Endothelial cell (in vitro differentiated cells): ENCODE measurements around the gene TINAG. TPM values are rescaled to one million over a fixed set of nuclear protein-coding genes. Genes with fewer than 3 reads are reported as not detected.

ENCODE experiments used
- DNase-seq: peaks from one replicate; pipeline ENCODE4 v3.0.0; 2021; ENCODE audit warnings: low spot score
- H3K27ac Mint-ChIP-seq: one replicate; pipeline ENCODE4 v1.8.0; 2021; ENCODE audit warnings: mixed read lengths, inconsistent platforms; ENCODE audit not compliant: unreplicated experiment
- H3K27me3 Mint-ChIP-seq: one replicate; pipeline ENCODE4 v1.8.0; 2021; ENCODE audit warnings: mild to moderate bottlenecking, moderate library complexity, mixed read lengths, inconsistent platforms; ENCODE audit not compliant: unreplicated experiment
- H3K36me3 Mint-ChIP-seq: one replicate; pipeline ENCODE4 v1.8.0; 2021; ENCODE audit warnings: mild to moderate bottlenecking, low read depth, mixed read lengths, inconsistent platforms; ENCODE audit not compliant: unreplicated experiment
- H3K4me1 Mint-ChIP-seq: one replicate; pipeline ENCODE4 v1.8.0; 2021; ENCODE audit warnings: mild to moderate bottlenecking, mixed read lengths, inconsistent platforms; ENCODE audit not compliant: unreplicated experiment
- H3K4me3 Mint-ChIP-seq: one replicate; pipeline ENCODE4 v1.8.0; 2021; ENCODE audit warnings: mild to moderate bottlenecking, mixed read lengths, inconsistent platforms; ENCODE audit not compliant: unreplicated experiment
- H3K9me3 Mint-ChIP-seq: one replicate; pipeline ENCODE4 v1.8.0; 2021; ENCODE audit warnings: mixed read lengths, inconsistent platforms; ENCODE audit not compliant: unreplicated experiment
- total RNA-seq: library from RNA; stranded (reverse); fragmentation: NEBNext Ultra II Directional; extraction: Animal tissue kit (Norgen Biotek cat#: 25700); gene quantifications from one replicate; pipeline ENCODE4 v1.2.1, GENCODE V29; 2021; ENCODE audit not compliant: unreplicated experiment
- TF ChIP-seq, protein P1 (sequence below): fragments of 200-600 bp; sonication (generic); IDR thresholded peaks from one replicate; pipeline ENCODE4 v1.5.0; 2021; ENCODE audit warnings: antibody characterized with exemption; ENCODE audit not compliant: unreplicated experiment

TINAG gene
- total RNA-seq, 1 donor from 2014 or later, result not detected

DNA sequence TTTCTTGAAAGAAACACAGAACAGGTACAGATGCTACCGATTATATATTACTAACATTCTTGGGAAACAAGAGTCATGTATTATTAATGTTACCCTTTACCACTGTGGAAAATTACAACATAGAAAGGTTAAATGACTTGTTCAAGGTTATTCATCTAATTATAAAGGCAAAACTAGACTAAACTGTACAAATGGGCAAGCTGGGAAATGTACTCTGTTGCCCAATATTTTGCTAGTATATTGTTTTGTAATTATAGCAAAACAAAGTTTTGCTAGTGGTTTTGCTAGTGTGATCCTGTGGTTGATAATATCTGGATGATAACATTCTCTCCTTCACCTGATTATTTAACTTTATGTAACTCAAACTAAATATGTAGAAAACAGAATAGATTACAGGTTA is 96.5 kb downstream of the TINAG start:
- no peak overlapping the region for H3K27ac Mint-ChIP-seq
- DNase-seq, result no peak
- no peaks in the 10 kb centered on the region for H3K36me3 Mint-ChIP-seq
- no peak overlapping the region for H3K4me3 Mint-ChIP-seq
- H3K9me3 Mint-ChIP-seq, result no peaks in the 10 kb centered on the region
- TF ChIP-seq, protein P1, sequence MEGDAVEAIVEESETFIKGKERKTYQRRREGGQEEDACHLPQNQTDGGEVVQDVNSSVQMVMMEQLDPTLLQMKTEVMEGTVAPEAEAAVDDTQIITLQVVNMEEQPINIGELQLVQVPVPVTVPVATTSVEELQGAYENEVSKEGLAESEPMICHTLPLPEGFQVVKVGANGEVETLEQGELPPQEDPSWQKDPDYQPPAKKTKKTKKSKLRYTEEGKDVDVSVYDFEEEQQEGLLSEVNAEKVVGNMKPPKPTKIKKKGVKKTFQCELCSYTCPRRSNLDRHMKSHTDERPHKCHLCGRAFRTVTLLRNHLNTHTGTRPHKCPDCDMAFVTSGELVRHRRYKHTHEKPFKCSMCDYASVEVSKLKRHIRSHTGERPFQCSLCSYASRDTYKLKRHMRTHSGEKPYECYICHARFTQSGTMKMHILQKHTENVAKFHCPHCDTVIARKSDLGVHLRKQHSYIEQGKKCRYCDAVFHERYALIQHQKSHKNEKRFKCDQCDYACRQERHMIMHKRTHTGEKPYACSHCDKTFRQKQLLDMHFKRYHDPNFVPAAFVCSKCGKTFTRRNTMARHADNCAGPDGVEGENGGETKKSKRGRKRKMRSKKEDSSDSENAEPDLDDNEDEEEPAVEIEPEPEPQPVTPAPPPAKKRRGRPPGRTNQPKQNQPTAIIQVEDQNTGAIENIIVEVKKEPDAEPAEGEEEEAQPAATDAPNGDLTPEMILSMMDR, result no peak
- H3K4me1 Mint-ChIP-seq, result no peaks in the 10 kb centered on the region
- H3K27me3 Mint-ChIP-seq, result peaks cover 2% of the 10 kb centered on the region

- Mint-ChIP-seq H3K27ac (no peak overlapping the region), H3K27me3 (peaks cover 2% of the 10 kb centered on the region), H3K4me1 (no peaks in the 10 kb centered on the region), H3K36me3 (no peaks in the 10 kb centered on the region), H3K9me3 (no peaks in the 10 kb centered on the region), H3K4me3 (no peak overlapping the region)
- no peak for DNase-seq
- TF ChIP-seq, protein P1, result no peak
Measured at GRCh38 chr6:54411767-54412166, 103.5 kb downstream of the TINAG start.

DNA sequence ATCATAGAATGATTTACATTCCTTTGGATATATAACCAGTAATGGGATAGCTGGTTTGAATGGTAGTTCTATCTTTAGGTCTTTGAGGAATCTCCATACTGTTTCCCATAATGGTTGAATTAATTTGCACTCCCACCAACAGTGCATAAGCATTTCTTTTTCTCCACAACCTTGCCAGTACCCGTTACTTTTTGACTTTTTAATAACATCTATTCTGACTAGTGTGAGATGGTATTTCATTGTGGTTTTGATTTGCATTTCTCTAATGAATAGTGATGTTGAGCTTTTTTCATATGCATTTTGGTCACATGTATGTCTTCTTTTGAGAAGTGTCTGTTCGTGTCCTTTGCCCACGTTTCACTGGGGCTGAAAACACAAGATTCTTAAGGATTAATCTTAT is 107.3 kb downstream of the TINAG start:
- no peak overlapping the region for H3K27ac Mint-ChIP-seq
- no peak overlapping the region for H3K4me3 Mint-ChIP-seq
- no peaks in the 10 kb centered on the region for H3K36me3 Mint-ChIP-seq
- no peak for DNase-seq
- TF ChIP-seq, protein P1, result no peak
- no peaks in the 10 kb centered on the region for H3K9me3 Mint-ChIP-seq
- H3K27me3 Mint-ChIP-seq, result peaks cover 2% of the 10 kb centered on the region
- H3K4me1 Mint-ChIP-seq, result no peaks in the 10 kb centered on the region

DNA sequence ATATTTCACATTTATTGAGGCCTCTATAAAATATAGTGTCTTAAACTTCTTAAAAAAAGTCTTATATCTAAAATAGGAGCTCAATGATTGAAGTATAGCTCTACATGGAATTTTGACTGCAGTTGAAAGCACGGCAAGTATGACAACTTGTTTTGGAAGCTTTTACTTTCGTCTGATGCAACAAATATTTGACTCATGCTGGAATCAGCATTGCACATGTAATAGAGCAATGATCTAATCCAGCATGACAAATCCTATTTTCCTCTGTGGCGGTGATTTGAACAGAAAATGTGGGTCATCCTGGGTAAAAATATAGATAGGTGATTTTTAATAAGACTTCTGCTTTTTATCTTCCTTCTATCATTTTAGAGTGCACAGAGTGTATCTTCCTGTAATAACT is 111.6 kb downstream of the TINAG start:
- TF ChIP-seq, protein P1, result no peak
- Mint-ChIP-seq H3K27ac (no peak overlapping the region), H3K4me1 (no peaks in the 10 kb centered on the region), H3K36me3 (no peaks in the 10 kb centered on the region), H3K4me3 (no peak overlapping the region), H3K27me3 (peaks cover 2% of the 10 kb centered on the region), H3K9me3 (no peaks in the 10 kb centered on the region)
- no peak for DNase-seq

- H3K4me3 Mint-ChIP-seq, result no peak overlapping the region
- H3K4me1 Mint-ChIP-seq, result no peaks in the 10 kb centered on the region
- no peaks in the 10 kb centered on the region for H3K9me3 Mint-ChIP-seq
- no peak overlapping the region for H3K27ac Mint-ChIP-seq
- TF ChIP-seq, protein P1, result no peak
- H3K27me3 Mint-ChIP-seq, result no peaks in the 10 kb centered on the region
- DNase-seq, result no peak
- H3K36me3 Mint-ChIP-seq, result no peaks in the 10 kb centered on the region
Measured at GRCh38 chr6:54426995-54427394, 118.8 kb downstream of the TINAG start.
